Endothelial cell of umbilical vein (primary cell): Measurements from ENCODE around the gene MBD2. TPM values are rescaled to one million over a fixed set of nuclear protein-coding genes. Genes with fewer than 3 reads are reported as not detected.

ENCODE experiments used
- BruUV-seq: library from RNA; stranded (reverse); fragments of 400-500 nt; replicated peaks from 2 replicates; lab custom pipeline; 2021; lab: Mats Ljungman, UMichigan
- CTCF ChIA-PET: fragments of 300-600, 350-600 bp; sonication (Branson Sonifier 250); formaldehyde crosslinking; loops from one replicate; lab custom pipeline; 2021; ENCODE audit warnings: antibody characterized with exemption, inconsistent platforms; lab: Charles Lee
- POLR2A ChIA-PET: fragments of 300-600, 350-600 bp; sonication (Branson Sonifier 250); formaldehyde crosslinking; loops from one replicate; lab custom pipeline; 2021; ENCODE audit warnings: antibody characterized with exemption, inconsistent platforms; lab: Charles Lee
- DNase-seq: peaks from one replicate; pipeline ENCODE4 v3.0.0-alpha.2; 2011; ENCODE audit warnings: low read depth, low spot score
- FAIRE-seq: peaks from 2 replicates; lab custom pipeline; 2011; peaks lifted over from hg19 to GRCh38; lab: Jason Lieb, UNC
- H2AFZ ChIP-seq: 2 replicates; pipeline ENCODE4 v1.6.0; 2012; ENCODE audit warnings: low read depth, low read length, control low read depth, inconsistent platforms
- H3K27ac ChIP-seq: 2 replicates; pipeline ENCODE4 v1.5.1; 2011; ENCODE audit warnings: low read depth, mild to moderate bottlenecking, control low read depth, low read length, moderate library complexity; ENCODE audit not compliant: insufficient read depth
- H3K27me3 ChIP-seq, 2 experiments: 2 replicates each; pipeline versions ENCODE4 v1.6.0 to v1.6.1; 2011; ENCODE audit warnings: low read length in 2 of 2, mixed read lengths in 1 of 2; ENCODE audit not compliant: control insufficient read depth in 2 of 2, insufficient read depth in 2 of 2
- H3K36me3 ChIP-seq, 2 experiments: 2 replicates in 1 of 2; 3 replicates in 1 of 2; pipeline ENCODE4 v1.5.1; 2011; ENCODE audit warnings: low read length in 2 of 2, mild to moderate bottlenecking in 1 of 2, moderate library complexity in 1 of 2; ENCODE audit not compliant: control insufficient read depth in 2 of 2, insufficient read depth in 2 of 2; ENCODE audit errors: extremely low read depth in 1 of 2
- H3K4me1 ChIP-seq: 3 replicates; pipeline ENCODE4 v1.5.1; 2011; ENCODE audit warnings: mild to moderate bottlenecking, low read length; ENCODE audit not compliant: control insufficient read depth, insufficient read depth; ENCODE audit errors: extremely low read depth
- H3K4me2 ChIP-seq: 2 replicates; pipeline ENCODE4 v1.6.1; 2011; ENCODE audit warnings: low read length, control low read depth, mixed read lengths; ENCODE audit not compliant: insufficient read depth
- H3K4me3 ChIP-seq, 3 experiments: fragments of 200-600 bp in 1 of 3; sonication (generic), shearing (Covaris generic) in 1 of 3; replicated peaks in 1 of 3; 2 replicates each; pipeline ENCODE4 v1.5.1; 2011 to 2016; ENCODE audit warnings: control low read depth in 3 of 3, low read length in 3 of 3, mild to moderate bottlenecking in 2 of 3, inconsistent platforms in 1 of 3, low read depth in 1 of 3, moderate library complexity in 1 of 3; ENCODE audit not compliant: insufficient read depth in 1 of 3
- H3K79me2 ChIP-seq: 2 replicates; pipeline ENCODE4 v1.6.0; 2012; ENCODE audit warnings: low read length, inconsistent platforms; ENCODE audit not compliant: control insufficient read depth, insufficient read depth
- H3K9ac ChIP-seq: replicated peaks from 2 replicates; pipeline ENCODE3; 2011; ENCODE audit warnings: low read length, control low read depth; ENCODE audit not compliant: insufficient read depth; ENCODE audit errors: extremely low read depth
- H3K9me1 ChIP-seq: replicated peaks from 3 replicates; pipeline ENCODE4 v1.6.0; 2011; ENCODE audit warnings: mild to moderate bottlenecking, low read length; ENCODE audit not compliant: control insufficient read depth, insufficient read depth; ENCODE audit errors: extremely low read depth
- H3K9me3 ChIP-seq: replicated peaks from 2 replicates; pipeline ENCODE4 v1.5.1; 2012; ENCODE audit warnings: low read length, inconsistent platforms; ENCODE audit not compliant: control insufficient read depth, insufficient read depth
- H4K20me1 ChIP-seq: replicated peaks from 2 replicates; pipeline ENCODE3; 2011; ENCODE audit warnings: mild to moderate bottlenecking, low read length; ENCODE audit not compliant: control insufficient read depth, insufficient read depth; ENCODE audit errors: extremely low read depth
- CTCF ChIP-seq, 2 donors: IDR thresholded peaks; 1 replicate in 1 of 2; 2 replicates in 1 of 2; pipeline ENCODE4 v1.5.1; 2011; ENCODE audit warnings: low read length in 2 of 2, mild to moderate bottlenecking in 2 of 2, moderate library complexity in 2 of 2, control low read depth in 1 of 2, inconsistent platforms in 1 of 2, low read depth in 1 of 2; ENCODE audit not compliant: insufficient read depth in 1 of 2; ENCODE audit errors: extremely low read depth in 1 of 2
- EZH2 ChIP-seq: IDR thresholded peaks from 2 replicates; pipeline ENCODE4 v1.6.1; 2012; ENCODE audit warnings: borderline replicate concordance, low read depth, mild to moderate bottlenecking, moderate library complexity, low read length, inconsistent platforms; ENCODE audit not compliant: severe bottlenecking
- FOS ChIP-seq: IDR thresholded peaks from 2 replicates; pipeline ENCODE4 v1.6.1; 2011; ENCODE audit warnings: mild to moderate bottlenecking, low read length, moderate library complexity, borderline replicate concordance; ENCODE audit not compliant: insufficient read depth
- GATA2 ChIP-seq: IDR thresholded peaks from 2 replicates; pipeline ENCODE4 v1.7.0; 2011; ENCODE audit warnings: low read depth, mild to moderate bottlenecking, moderate library complexity, mixed read lengths, low read length; ENCODE audit not compliant: insufficient read length, insufficient read depth
- JUN ChIP-seq: IDR thresholded peaks from 2 replicates; pipeline ENCODE4 v1.6.1; 2011; ENCODE audit warnings: borderline replicate concordance, low read depth; ENCODE audit not compliant: insufficient read length, insufficient read depth
- MAX ChIP-seq: IDR thresholded peaks from 2 replicates; pipeline ENCODE4 v1.6.1; 2011; ENCODE audit not compliant: insufficient read depth, insufficient read length
- MYC ChIP-seq: IDR thresholded peaks from one replicate; pipeline ENCODE4 v1.6.1; 2011; ENCODE audit warnings: mild to moderate bottlenecking, low read depth, low read length
- POLR2A ChIP-seq: IDR thresholded peaks from 2 replicates; pipeline ENCODE4 v1.6.1; 2012; ENCODE audit warnings: low read depth, mild to moderate bottlenecking, control low read depth, low read length
- POLR2AphosphoS5 ChIP-seq: IDR thresholded peaks from 2 replicates; pipeline ENCODE4 v1.6.1; 2012; ENCODE audit warnings: low read depth, mild to moderate bottlenecking, control low read depth, low read length, moderate library complexity; ENCODE audit not compliant: insufficient read depth
- dilution Hi-C: fragments of 300-500 bp; cut with MboI; formaldehyde crosslinking; loops from one replicate; pipeline ENCODE4 v1.15.0; 2019; ENCODE audit warnings: low sequenced_read_pairs; ENCODE audit not compliant: extremely low pct_ligation_motif_present
- intact Hi-C: fragments of 100-400 bp; cut with micrococcal nuclease; formaldehyde crosslinking; loops from one replicate; pipeline ENCODE4 v1.10.0; 2022
- polyA plus RNA-seq, 4 experiments: library from polyadenylated mRNA; depleted of rRNA in 3 of 4; stranded (reverse) in 3 of 4; unstranded in 1 of 4; fragments of >200 nt; gene quantifications; 2 replicates each; pipeline versions ENCODE4 v1.2.1 to v1.2.3, GENCODE V29; 2011 to 2012; ENCODE audit warnings: missing spikeins in 1 of 4
- total RNA-seq: library from RNA; stranded (reverse); gene quantifications from 2 replicates; pipeline ENCODE4 v1.2.3, GENCODE V29; 2021

The MBD2 gene
- total and polyA plus RNA-seq, 2 donors (not counting 3 experiments of a cell fraction or from before 2014, with no cell fraction given), result 86.8 to 110 TPM

GRCh38 chr18:54250846-54251261 lies 26.4 kb upstream of the MBD2 start:
- no TSS peak for BruUV-seq
- Histone ChIP-seq H3K27me3 (no peaks in the 10 kb centered on the region), H4K20me1 (no peaks in the 10 kb centered on the region), H3K27ac (peak overlapping the region; percentile 41), H3K4me1 (peaks cover 20% of the 10 kb centered on the region), H3K4me2 (peak overlapping the region; percentile 31), H3K9ac (no peak overlapping the region), H3K79me2 (no peaks in the 10 kb centered on the region), H3K36me3 (no peaks in the 10 kb centered on the region), H3K9me3 (no peaks in the 10 kb centered on the region), H3K4me3 (no peak overlapping the region), H3K9me1 (no peaks in the 10 kb centered on the region), H2AFZ (peak overlapping the region; percentile 74)
- peak; percentile 74 for FAIRE-seq
- intact Hi-C loops (loop anchor here (1.0 to 2.0 kb wide), 3 partner anchors 12 to 27 kb away; partner anchors contain the start of genes MBD2 and POLI), dilution Hi-C loops (no loop called here)
- ChIA-PET CTCF (interaction anchor here (0.8 to 1.9 kb wide), 6 partner anchors 10 to 131 kb away, joined by 3 to 14 read pairs (median 4); no protein-coding TSS in a partner anchor), POLR2A (no interaction called here)
- peak; percentile 57 for DNase-seq
- TF ChIP-seq MYC, result no peak
- TF ChIP-seq JUN, result peak; percentile 42
- peak; percentile 74 for TF ChIP-seq FOS

GRCh38 chr18:54247511-54248175 lies 23.2 kb upstream of the MBD2 start:
- ChIA-PET CTCF (interaction anchor here (1.2 kb wide), 1 partner anchor 25 kb away, joined by 4 read pairs; no protein-coding TSS in a partner anchor), POLR2A (interaction anchor here (0.6 kb wide), 1 partner anchor 1051 kb away, joined by 4 read pairs; no protein-coding TSS in a partner anchor)
- Histone ChIP-seq H2AFZ (peak overlapping the region; percentile 32), H3K9ac (no peak overlapping the region), H3K4me2 (no peak overlapping the region), H3K36me3 (no peaks in the 10 kb centered on the region), H4K20me1 (no peaks in the 10 kb centered on the region), H3K9me1 (no peaks in the 10 kb centered on the region), H3K79me2 (no peaks in the 10 kb centered on the region), H3K4me3 (no peak overlapping the region), H3K27me3 (no peaks in the 10 kb centered on the region), H3K4me1 (peaks cover 20% of the 10 kb centered on the region), H3K27ac (no peak overlapping the region), H3K9me3 (no peaks in the 10 kb centered on the region)
- dilution Hi-C loops, result no loop called here
- FAIRE-seq (no peak), DNase-seq (no peak)
- intact Hi-C loops, result no loop called here
- TF ChIP-seq JUN, result no peak
- no peak for TF ChIP-seq POLR2A
- no peak for TF ChIP-seq POLR2AphosphoS5
- TF ChIP-seq GATA2, result no peak
- no peak for TF ChIP-seq FOS
- no peak for TF ChIP-seq CTCF (IDR thresholded peaks at IDR 0.05; ENCODE audit: extremely low read depth in 1 of 2, insufficient read depth in 1 of 2, low read depth in 1 of 2, low read length in 2 of 2)
- no peak for TF ChIP-seq EZH2
- TF ChIP-seq MAX, result no peak
- no TSS peak for BruUV-seq
